Aorta (tissue), 5 donors: Measurements from ENCODE around the gene EMID1. TPM values are rescaled to one million over a fixed set of nuclear protein-coding genes. Genes with fewer than 3 reads are reported as not detected.

Experiments
- ATAC-seq: fragments of 200-7000 bp; cut with Tn5 transposase; one replicate; pipeline ENCODE4 v1.9.1; 2022; ENCODE audit warnings: moderate library complexity; ENCODE audit not compliant: low FRiP score
- DNase-seq, 2 donors: peaks; one replicate each; pipeline ENCODE4 v3.0.0-alpha.2; 2020
- H3K27ac ChIP-seq, 2 donors: one replicate each; pipeline ENCODE4 v1.5.1; 2013; ENCODE audit warnings: low read length in 2 of 2, mild to moderate bottlenecking in 2 of 2, moderate library complexity in 2 of 2, control low read depth in 1 of 2, inconsistent platforms in 1 of 2, low read depth in 1 of 2
- H3K27me3 ChIP-seq, 2 donors: one replicate each; pipeline ENCODE4 v1.6.1; 2013; ENCODE audit warnings: control low read depth in 1 of 2, low read length in 1 of 2, mild to moderate bottlenecking in 1 of 2, moderate library complexity in 1 of 2; ENCODE audit not compliant: insufficient read depth in 2 of 2, control insufficient read depth in 1 of 2
- H3K36me3 ChIP-seq, 2 donors: one replicate each; pipeline ENCODE4 v1.6.1; 2013; ENCODE audit warnings: control low read depth in 1 of 2, low read length in 1 of 2, mild to moderate bottlenecking in 1 of 2; ENCODE audit not compliant: insufficient read depth in 2 of 2, control insufficient read depth in 1 of 2
- H3K4me1 ChIP-seq, 2 donors: one replicate each; pipeline ENCODE4 v1.6.1; 2013; ENCODE audit warnings: low read length in 2 of 2, control low read depth in 1 of 2, mild to moderate bottlenecking in 1 of 2, moderate library complexity in 1 of 2; ENCODE audit not compliant: insufficient read depth in 2 of 2, control insufficient read depth in 1 of 2
- H3K4me3 ChIP-seq, 2 donors: one replicate each; pipeline ENCODE4 v1.5.1; 2013; ENCODE audit warnings: low read length in 2 of 2, control low read depth in 1 of 2, mild to moderate bottlenecking in 1 of 2
- H3K9me3 ChIP-seq: one replicate; pipeline ENCODE4 v1.6.1; 2013; ENCODE audit warnings: mild to moderate bottlenecking, low read length; ENCODE audit not compliant: control insufficient read depth
- WGBS, 2 donors: extraction: QIAGEN DNeasy Blood & Tissue Kit; methylation state at CpG; one replicate each; pipeline ENCODE4 v1.1.7; 2013; 5-methylcytosine and 5-hydroxymethylcytosine counted together
- intact Hi-C, 2 donors: fragments of 100-400 bp; cut with DNase I; formaldehyde crosslinking; loops; one replicate each; pipeline versions ENCODE4 v1.14.2 to v1.15.0; 2022
- polyA plus RNA-seq, 2 donors: library from polyadenylated mRNA; stranded (reverse); fragments of 200-250 nt; gene quantifications; one replicate each; pipeline ENCODE4 v1.2.3, GENCODE V29; 2013
- total RNA-seq, 2 donors: library from RNA; stranded (reverse); fragmentation: NEBNext Ultra II Directional; extraction: Animal tissue kit (Norgen Biotek cat#: 25700); gene quantifications; one replicate each; pipeline ENCODE4 v1.2.1, GENCODE V29; 2021
- donor health status: healthy with polysubstance abuse.
- donor health status: Bipolar disorder and iron deficiency.
- donor health status: DM: no; HTN: no; CAD: no.
- donor health status: DM: no; HTN: no; CAD: no.
- donor health status: DM: yes; HTN: yes; CAD: no.

EMID1 gene
- total and polyA plus RNA-seq, 4 donors = 0.13 to 7.0 (median 0.95) TPM

- Histone ChIP-seq H3K4me3 (peak within 1 kb of the TSS; percentile 77 to 92), H3K9me3 (no peaks in the 10 kb centered on the region), H3K4me1 (no peaks in the 10 kb centered on the region), H3K27ac (peak within 1 kb of the TSS in 1 of 2 donors; percentile 61), H3K27me3 (no peaks in the 10 kb centered on the region), H3K36me3 (no peaks in the 10 kb centered on the region)
- 0 to 1% methylated on average over 40 of the region's 40 CpGs for WGBS, 2 donors
- intact Hi-C loops = loop anchor here (2.0 to 5.0 kb wide), 3 partner anchors 38 to 51 kb away; partner anchors contain the start of genes EWSR1 (in 2 of the 2) and RHBDD3 (in 1 of the 2)
- ATAC-seq (peak; percentile 84), DNase-seq (peak; percentile 93 to 94)
These were observed 100.6 kb downstream of the EMID1 start, which contains the start of gene GAS2L1 for GRCh38 chr22:29306175-29306834. TSS of gene GAS2L1 (plus strand) at chr22:29306650. CDS start at chr22:29308106, 1,456 bp downstream.

- DNase-seq (peak; percentile 88 to 95), ATAC-seq (peak; percentile 79)
- Histone ChIP-seq H3K27ac (peak overlapping the region in 1 of 2 donors; percentile 61), H3K27me3 (no peaks in the 10 kb centered on the region), H3K36me3 (no peaks in the 10 kb centered on the region), H3K4me1 (no peaks in the 10 kb centered on the region), H3K4me3 (peak overlapping the region; percentile 77 to 92), H3K9me3 (no peaks in the 10 kb centered on the region)
- intact Hi-C loops = loop anchor here (2.0 to 5.0 kb wide), 3 partner anchors 38 to 50 kb away; partner anchors contain the start of genes EWSR1 (in 2 of the 2) and RHBDD3 (in 1 of the 2)
- 2% methylated on average over 40 to 83 of the region's 83 CpGs for WGBS, 2 donors
These were observed 101.3 kb downstream of the EMID1 start for GRCh38 chr22:29306835-29307595.

- H3K27me3 ChIP-seq = no peaks in the 10 kb centered on the region
- ATAC-seq (no peak), DNase-seq (no peak)
- no peaks in the 10 kb centered on the region for H3K9me3 ChIP-seq
- 55 to 64% methylated on average over 20 of the region's 20 CpGs for WGBS, 2 donors
- intact Hi-C loops = loop anchor here (2.0 to 5.0 kb wide), 3 partner anchors 39 to 50 kb away; partner anchors contain the start of genes EWSR1 (in 2 of the 2) and RHBDD3 (in 1 of the 2)
- H3K27ac ChIP-seq = peak overlapping the region in 1 of 2 donors; percentile 62
- H3K4me1 ChIP-seq = no peaks in the 10 kb centered on the region
- H3K36me3 ChIP-seq = no peaks in the 10 kb centered on the region
- H3K4me3 ChIP-seq = peak overlapping the region; percentile 77 to 92
These were observed 102.0 kb downstream of the EMID1 start for GRCh38 chr22:29307596-29308147.

GRCh38 chr22:29308148-29308790, 102.6 kb downstream of the EMID1 start:
- Histone ChIP-seq H3K36me3 (no peaks in the 10 kb centered on the region), H3K27ac (peak overlapping the region in 1 of 2 donors; percentile 62), H3K9me3 (no peaks in the 10 kb centered on the region), H3K27me3 (no peaks in the 10 kb centered on the region), H3K4me1 (no peaks in the 10 kb centered on the region), H3K4me3 (no peak overlapping the region)
- peak; percentile 56 to 77 for DNase-seq
- no peak for ATAC-seq
- intact Hi-C loops = loop anchor here (5.0 kb wide), 2 partner anchors 41 to 49 kb away; partner anchors contain the start of genes EWSR1 (in 1 of the 2) and RHBDD3 (in 1 of the 2)
- WGBS, 2 donors = 53 to 64% methylated on average over 50 of the region's 50 CpGs

- peak in 1 of 2 donors; percentile 58 for DNase-seq
- ATAC-seq = no peak
- Histone ChIP-seq H3K4me3 (no peak overlapping the region), H3K36me3 (no peaks in the 10 kb centered on the region), H3K27me3 (no peaks in the 10 kb centered on the region), H3K9me3 (no peaks in the 10 kb centered on the region), H3K4me1 (no peaks in the 10 kb centered on the region), H3K27ac (peak overlapping the region in 1 of 2 donors; percentile 62)
- WGBS, 2 donors = 31 to 39% methylated on average over 13 of the region's 13 CpGs
- intact Hi-C loops = loop anchor here (5.0 kb wide), 2 partner anchors 42 to 48 kb away; partner anchors contain the start of genes EWSR1 (in 1 of the 2) and RHBDD3 (in 1 of the 2)
These were observed 103.1 kb downstream of the EMID1 start for GRCh38 chr22:29308791-29309262.

Other genes with a start within 250 kb of the EMID1 start
- not detected for gene C22orf31, start 144.1 kb upstream of the EMID1 start, total RNA-seq
- not detected for gene C22orf31, start 144.1 kb upstream of the EMID1 start, polyA plus RNA-seq
- gene KREMEN1, start 132.9 kb upstream of the EMID1 start, total RNA-seq = 10 to 100 TPM; 13.4 to 19.1 TPM
- gene KREMEN1, start 132.9 kb upstream of the EMID1 start, polyA plus RNA-seq = 1 to 10 TPM; 1.9 to 3.6 TPM
- 10 to 100 TPM in 1 of 2 donors, 1 to 10 TPM in 1; 9.0 to 17.4 TPM for gene RHBDD3, start 62.1 kb downstream of the EMID1 start, total RNA-seq
- 10 to 100 TPM in 1 of 2 donors, 1 to 10 TPM in 1; 5.5 to 19.4 TPM for gene RHBDD3, start 62.1 kb downstream of the EMID1 start, polyA plus RNA-seq
- gene EWSR1, start 62.4 kb downstream of the EMID1 start, total RNA-seq = 100 to 1,000 TPM; 176 to 184 TPM
- 100 to 1,000 TPM in 1 of 2 donors, 10 to 100 TPM in 1; 74.8 to 207 TPM for gene EWSR1, start 62.4 kb downstream of the EMID1 start, polyA plus RNA-seq
- 10 to 100 TPM; 21.0 to 22.3 TPM for gene GAS2L1, start 100.8 kb downstream of the EMID1 start, total RNA-seq
- 10 to 100 TPM; 11.4 to 21.5 TPM for gene GAS2L1, start 100.8 kb downstream of the EMID1 start, polyA plus RNA-seq
- gene RASL10A, start 109.8 kb downstream of the EMID1 start, total RNA-seq = 1 to 10 TPM; 3.0 to 3.5 TPM
- gene RASL10A, start 109.8 kb downstream of the EMID1 start, polyA plus RNA-seq = under 1 TPM in 1 of 2 donors, not detected in 1; 0.49 TPM
- 10 to 100 TPM; 65.7 to 71.9 TPM for gene AP1B1, start 182.7 kb downstream of the EMID1 start, total RNA-seq
- 10 to 100 TPM; 22.3 to 22.6 TPM for gene AP1B1, start 182.7 kb downstream of the EMID1 start, polyA plus RNA-seq
- not detected for gene RFPL1, start 232.7 kb downstream of the EMID1 start, total RNA-seq
- not detected for gene RFPL1, start 232.7 kb downstream of the EMID1 start, polyA plus RNA-seq